GM18508 (cell line): ENCODE data around the gene PRKAG3.
"Not testable (repeated sequence)": the region's sequence is repeated elsewhere in the genome, so short reads cannot be mapped to it uniquely, and the experiment has no call there.

Source experiments
- ATAC-seq: cut with Tn5 transposase; IDR thresholded peaks from one replicate; pipeline ENCODE4 v1.9.1; 2021; ENCODE audit warnings: moderate number of reproducible peaks; ENCODE audit not compliant: insufficient read depth, unreplicated experiment

Gene PRKAG3

GRCh38 chr2:218788529-218789255 lies 42.9 kb downstream of the PRKAG3 start:
- ATAC-seq: no peak

DNA sequence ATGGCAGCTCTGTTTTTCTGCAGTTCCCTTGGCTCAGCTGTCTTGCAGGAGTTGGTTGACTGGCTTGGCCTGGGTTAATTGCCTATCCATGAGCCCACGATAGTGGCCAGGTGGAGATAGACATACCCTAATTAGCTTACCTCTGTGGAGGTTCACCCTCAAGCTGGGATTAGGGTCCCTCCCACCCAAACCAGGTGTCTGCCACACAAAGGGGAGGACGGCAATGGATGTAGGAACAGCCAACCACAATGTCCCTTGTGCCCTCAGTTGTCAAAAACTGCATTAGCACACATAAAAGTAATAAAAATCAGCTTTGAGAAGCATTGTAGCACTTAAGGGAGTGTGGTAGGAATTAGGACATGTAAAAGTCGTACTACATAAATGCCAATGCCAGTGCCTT lies 45.5 kb downstream of the PRKAG3 start:
- ATAC-seq: no peak

DNA sequence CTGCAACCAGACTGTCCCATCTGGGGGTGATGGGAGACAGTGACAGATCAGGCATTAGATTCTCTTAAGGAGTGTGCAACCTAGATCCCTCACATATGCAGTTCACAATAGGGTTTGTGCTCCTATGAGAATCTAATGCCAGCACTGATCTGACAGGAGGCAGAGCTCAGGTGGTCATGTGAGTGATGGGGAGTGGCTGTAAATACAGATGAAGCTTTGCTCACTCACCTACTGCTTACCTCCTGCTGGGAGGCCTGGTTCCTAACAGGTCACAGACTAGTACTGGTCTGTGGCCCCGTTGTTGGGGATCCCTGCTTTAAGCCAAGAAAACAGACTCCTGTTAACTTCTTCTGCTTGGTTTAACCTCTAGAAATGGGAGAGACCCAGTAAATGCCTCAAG lies 46.5 kb downstream of the PRKAG3 start:
- ATAC-seq: no peak

GRCh38 chr2:218783688-218784087 lies 47.9 kb downstream of the PRKAG3 start:
- ATAC-seq: no peak

GRCh38 chr2:218782528-218782844 lies 49.1 kb downstream of the PRKAG3 start:
- ATAC-seq: no peak

GRCh38 chr2:218781691-218782527 lies 49.7 kb downstream of the PRKAG3 start, which contains the start of gene CYP27A1:
Gene CYP27A1 (plus strand): TSS chr2:218782147. CDS start chr2:218782183, 36 bp downstream.
- ATAC-seq: no peak

DNA sequence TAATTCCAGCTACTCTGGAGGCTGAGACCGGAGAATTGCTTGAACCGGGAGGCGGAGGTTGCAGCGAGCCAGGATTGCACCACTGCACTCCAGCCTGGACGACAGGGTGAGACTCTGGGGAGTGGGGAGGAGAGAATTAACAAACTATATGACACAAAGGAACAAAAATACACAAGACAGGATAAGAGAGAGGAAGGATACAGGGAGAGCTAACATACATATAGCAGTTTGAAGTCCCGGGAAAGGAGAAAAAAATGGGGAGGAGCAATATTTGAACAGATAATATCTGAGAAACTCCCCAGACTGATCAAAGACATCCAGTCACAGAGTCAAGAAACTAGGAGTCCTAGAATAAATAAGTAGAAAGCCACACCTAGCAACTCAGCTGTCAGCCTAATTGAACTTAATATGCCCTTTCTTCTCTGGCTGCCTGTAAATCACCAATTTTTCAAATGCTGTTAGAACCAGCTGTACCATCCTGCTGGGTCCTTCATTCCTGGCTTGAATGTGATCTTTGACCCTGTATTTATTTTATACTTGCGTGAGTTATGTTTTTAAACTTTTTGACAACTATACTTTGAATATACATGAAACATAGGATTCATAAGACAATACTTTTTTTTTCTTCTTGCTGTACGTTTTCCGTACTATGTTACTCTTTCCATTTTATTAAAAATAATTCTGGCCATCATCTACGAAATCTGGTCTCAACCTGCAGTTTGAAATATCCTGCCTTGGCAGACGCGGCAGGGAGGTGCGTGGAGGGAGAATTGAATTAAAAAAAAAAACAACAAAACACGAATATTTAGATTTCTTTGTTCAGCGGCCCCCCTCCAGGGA lies 50.5 kb downstream of the PRKAG3 start:
- ATAC-seq: no peak

GRCh38 chr2:218780046-218780445 lies 51.6 kb downstream of the PRKAG3 start:
- no peak for ATAC-seq

DNA sequence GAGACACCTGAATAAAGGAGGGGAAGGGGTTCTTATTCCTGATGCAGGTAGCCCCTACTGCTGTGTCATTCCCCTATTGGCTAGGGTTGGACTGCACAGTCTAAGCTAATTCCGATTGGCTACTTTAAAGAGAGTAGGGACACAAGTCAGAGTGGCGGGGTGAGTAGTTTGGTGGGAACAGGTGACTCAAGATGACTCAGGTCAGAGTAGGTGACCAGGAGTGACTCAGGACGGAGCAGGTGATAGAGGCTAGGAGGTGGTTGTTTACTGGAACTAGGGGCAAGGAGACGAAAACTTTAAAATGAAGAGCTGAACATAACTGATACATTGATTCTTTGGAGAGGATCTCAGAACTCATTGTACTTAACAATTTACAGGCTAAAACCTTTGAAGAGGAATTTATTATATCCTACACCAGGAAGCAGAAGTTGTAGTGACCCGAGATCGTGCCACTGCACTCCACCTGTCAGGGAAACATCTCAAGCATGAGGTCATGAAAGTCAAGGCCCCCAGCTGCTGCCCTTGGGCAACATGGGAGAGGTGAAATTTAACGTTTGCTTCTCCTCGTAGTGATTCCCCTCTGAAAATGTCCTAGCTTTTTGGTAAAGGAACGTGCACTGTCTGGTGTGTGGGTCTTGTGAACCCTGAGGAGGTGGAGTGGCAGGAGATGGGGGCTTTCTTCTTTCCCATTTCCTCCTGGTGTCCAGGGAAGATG lies 54.2 kb downstream of the PRKAG3 start:
- no peak for ATAC-seq

GRCh38 chr2:218776488-218776887 lies 55.1 kb downstream of the PRKAG3 start:
- no peak for ATAC-seq

- ATAC-seq: no peak
Observed at GRCh38 chr2:218773881-218774280, 57.7 kb downstream of the PRKAG3 start.

DNA sequence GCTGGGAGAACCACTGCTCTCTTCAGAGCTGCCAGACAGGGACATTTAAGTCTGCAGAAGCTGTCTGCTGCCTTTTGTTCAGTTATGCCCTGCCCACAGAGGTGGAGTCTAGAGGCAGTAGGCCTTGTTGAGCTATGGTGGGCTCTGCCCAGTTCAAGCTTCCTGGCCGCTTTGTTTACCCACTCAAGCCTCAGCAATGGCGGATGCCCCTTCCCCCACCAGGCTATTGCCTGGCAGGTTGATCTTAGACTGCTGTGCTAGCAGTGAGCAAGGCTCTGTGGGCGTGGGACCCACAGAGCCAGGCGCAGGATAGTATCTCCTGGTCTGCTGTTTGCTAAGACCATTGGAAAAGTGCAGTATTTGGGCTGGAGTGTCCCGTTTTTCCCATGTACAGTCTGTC lies 58.8 kb downstream of the PRKAG3 start:
- not testable (repeated sequence) for ATAC-seq
